Heart left ventricle (tissue), 16 donors: ENCODE results near the gene COX4I1. TPM values are rescaled to one million over a fixed set of nuclear protein-coding genes. Genes with fewer than 3 reads are reported as not detected.
"Not testable (repeated sequence)": the region's sequence is repeated elsewhere in the genome, so short reads cannot be mapped to it uniquely, and the experiment has no call there.

ENCODE experiments used
- ATAC-seq, 4 donors: fragments of 200-7000 bp; cut with Tn5 transposase; one replicate each; pipeline ENCODE4 v1.9.1; 2020 to 2022; ENCODE audit warnings: moderate library complexity in 4 of 4, mild to moderate bottlenecking in 3 of 4, moderate number of reproducible peaks in 1 of 4
- DNase-seq, 5 donors: peaks; one replicate each; pipeline ENCODE4 v3.0.0-alpha.2; 2020
- H3K27ac ChIP-seq, 12 donors: fragments of 200-600 bp; sonication (generic) in 4 of 12; one replicate each; pipeline versions ENCODE4 v1.5.0 to v1.8.0; 2016 to 2022; ENCODE audit warnings: mild to moderate bottlenecking in 2 of 12
- H3K27me3 ChIP-seq, 9 donors: fragments of 200-600 bp; sonication (generic) in 2 of 9; one replicate each; pipeline versions ENCODE4 v1.5.1 to v1.8.0; 2016 to 2022; ENCODE audit warnings: mild to moderate bottlenecking in 3 of 9
- H3K36me3 ChIP-seq, 9 donors: fragments of 200-600 bp; sonication (generic) in 2 of 9; one replicate each; pipeline versions ENCODE4 v1.5.0 to v1.8.0; 2018 to 2022; ENCODE audit warnings: mild to moderate bottlenecking in 2 of 9
- H3K4me1 ChIP-seq, 12 donors: fragments of 200-600 bp; sonication (generic) in 4 of 12; one replicate each; pipeline versions ENCODE4 v1.5.0 to v1.8.0; 2016 to 2022; ENCODE audit warnings: mild to moderate bottlenecking in 3 of 12
- H3K4me3 ChIP-seq, 12 donors: fragments of 200-600 bp; sonication (generic) in 4 of 12; one replicate each; pipeline versions ENCODE4 v1.5.0 to v1.8.0; 2017 to 2022; ENCODE audit warnings: mild to moderate bottlenecking in 9 of 12, moderate library complexity in 4 of 12
- H3K9me3 ChIP-seq, 12 donors: fragments of 200-600 bp; sonication (generic) in 4 of 12; one replicate each; pipeline versions ENCODE4 v1.5.0 to v1.8.0; 2016 to 2022; ENCODE audit warnings: mild to moderate bottlenecking in 1 of 12
- CTCF ChIP-seq, 12 donors: fragments of 200-600 bp; sonication (generic) in 4 of 12; IDR thresholded peaks; one replicate each; pipeline versions ENCODE4 v1.5.0 to v1.8.0; 2018 to 2022; ENCODE audit warnings: antibody characterized with exemption in 12 of 12, mild to moderate bottlenecking in 5 of 12
- POLR2A ChIP-seq, 2 donors: fragments of 450-650 bp; IDR thresholded peaks; one replicate each; pipeline ENCODE4 v1.6.1; 2017; ENCODE audit warnings: antibody characterized with exemption in 2 of 2, mild to moderate bottlenecking in 2 of 2, moderate library complexity in 2 of 2
- WGBS, 4 donors: extraction: QIAGEN DNeasy Blood & Tissue Kit in 2 of 4; methylation state at CpG; one replicate each; pipeline versions ENCODE4 v1.1.5 to v1.1.7; 2013 to 2018; 5-methylcytosine and 5-hydroxymethylcytosine counted together
- intact Hi-C, 10 donors: fragments of 100-400 bp; cut with DNase I; formaldehyde crosslinking; loops; one replicate each; pipeline versions ENCODE4 v1.11.1 to v1.14.2; 2022
- polyA plus RNA-seq, 2 donors: library from polyadenylated mRNA; stranded (reverse); fragments of 200-250 nt; gene quantifications; one replicate each; pipeline ENCODE4 v1.2.3, GENCODE V29; 2013
- total RNA-seq, 9 donors: library from RNA; depleted of rRNA in 2 of 9; stranded (reverse); fragments of >200 nt in 2 of 9; fragmentation: NEBNext Ultra II Directional in 3 of 9; extraction: Animal tissue kit (Norgen Biotek cat#: 25700) in 3 of 9; gene quantifications; one replicate each; pipeline versions ENCODE4 v1.1.0 to v1.2.4, GENCODE V29; 2016 to 2023
- donor health status: ischemic (EF 13 %, LVEDD 7.1; RV severe dilation, severe dysfunction).
- donor health status: healthy with polysubstance abuse.
- donor health status: DM: no; HTN: yes; CAD: no.
- donor health status: DM: no; HTN: no; CAD: no.
- donor health status: ischemic (EF 25% LVEDD 6.9; RV normal size, moderate dysfunction).
- donor health status: ischemic (EF 25% LVEDD 5.7; RV mildly dilated, moderate dysfunction).
- donor health status: healthy.
- donor health status: DM: yes; HTN: yes; CAD: no.
- donor health status: ischemic (EF 35%, LVEDD 5.7; RV mildly dilated, moderate dysfunction).
- donor health status: nonischemic (EF 11% LVEDD 7.7; RV severe dilation, severe dysfunction).
- donor health status: DM: yes; HTN: yes; CAD: no.
- donor health status: PGD.
- donor health status: ischemic (EF 29% LVEDD 5.4; RV normal size, mild dysfunction).
- donor health status: nonischemic (EF 23%, LVEDD 6.1; RV moderate dilation, normal function).

The COX4I1 gene
- total and polyA plus RNA-seq, 11 donors: 1,047 to 5,448 (median 1,793) TPM

GRCh38 chr16:85812031-85812807 is 12.7 kb downstream of the COX4I1 start:
- Histone ChIP-seq H3K27ac (no peak overlapping the region), H3K36me3 (peaks cover 0 to 2% (median 1%) of the 10 kb centered on the region in 9 donors), H3K4me3 (no peak overlapping the region), H3K27me3 (peaks cover 0 to 32% (median 5%) of the 10 kb centered on the region in 9 donors), H3K4me1 (no peaks in the 10 kb centered on the region), H3K9me3 (no peaks in the 10 kb centered on the region)
- intact Hi-C loops: loop anchor here in 1 of 10 donors (10.0 kb wide), 1 partner anchor 703 kb away; the partner anchor contains the start of gene FOXF1
- WGBS, 4 donors: 38 to 46% (median 45%) methylated on average over 37 of the region's 37 CpGs
- DNase-seq (no peak), ATAC-seq (no peak)
- TF ChIP-seq CTCF (IDR thresholded peaks at IDR 0.05): no peak
- TF ChIP-seq POLR2A (IDR thresholded peaks at IDR 0.05): no peak

GRCh38 chr16:85812811-85813700 is 13.6 kb downstream of the COX4I1 start:
- Histone ChIP-seq H3K27me3 (peaks cover 0 to 40% (median 7%) of the 10 kb centered on the region in 9 donors), H3K4me3 (no peak overlapping the region), H3K9me3 (no peaks in the 10 kb centered on the region), H3K36me3 (no peaks in the 10 kb centered on the region), H3K27ac (no peak overlapping the region), H3K4me1 (no peaks in the 10 kb centered on the region)
- ATAC-seq (peak in 1 of 4 donors; percentile 11), DNase-seq (no peak)
- no peak for TF ChIP-seq CTCF (IDR thresholded peaks at IDR 0.05)
- no peak for TF ChIP-seq POLR2A (IDR thresholded peaks at IDR 0.05)
- intact Hi-C loops: loop anchor here in 1 of 10 donors (10.0 kb wide), 1 partner anchor 702 kb away; the partner anchor contains the start of gene FOXF1
- 83 to 87% (median 84%) methylated on average over 19 to 20 of the region's 20 CpGs for WGBS, 4 donors

- H3K4me3 ChIP-seq: no peak overlapping the region
- intact Hi-C loops: loop anchor here in 2 of 10 donors (5.0 to 10.0 kb wide), 2 partner anchors 699 to 701 kb away; partner anchors contain the start of gene FOXF1 (in 1 of the 2)
- no peaks in the 10 kb centered on the region for H3K36me3 ChIP-seq
- H3K27ac ChIP-seq: no peak overlapping the region
- peaks cover 0 to 50% (median 8%) of the 10 kb centered on the region in 9 donors for H3K27me3 ChIP-seq
- DNase-seq (no peak), ATAC-seq (no peak)
- H3K9me3 ChIP-seq: no peaks in the 10 kb centered on the region
- TF ChIP-seq POLR2A (IDR thresholded peaks at IDR 0.05): no peak
- TF ChIP-seq CTCF (IDR thresholded peaks at IDR 0.05): no peak
- peaks cover 0 to 1% (median 0%) of the 10 kb centered on the region in 12 donors for H3K4me1 ChIP-seq
- WGBS, 4 donors: 91 to 94% (median 93%) methylated on average over 14 of the region's 14 CpGs
Observed at GRCh38 chr16:85816159-85816558, 16.7 kb downstream of the COX4I1 start.

GRCh38 chr16:85817195-85817594 is 17.7 kb downstream of the COX4I1 start:
- intact Hi-C loops: loop anchor here in 2 of 10 donors (5.0 to 10.0 kb wide), 2 partner anchors 698 to 700 kb away; partner anchors contain the start of gene FOXF1 (in 1 of the 2)
- peaks cover 0 to 45% (median 8%) of the 10 kb centered on the region in 9 donors for H3K27me3 ChIP-seq
- DNase-seq, H3K4me3 ChIP-seq, H3K36me3 ChIP-seq, H3K27ac ChIP-seq, ATAC-seq, H3K9me3 ChIP-seq, H3K4me1 ChIP-seq: not testable (repeated sequence)
- 85 to 91% (median 86%) methylated on average over 6 of the region's 6 CpGs for WGBS, 4 donors
